ENCODE data around the gene ACTC1. TPM values are rescaled to one million over a fixed set of nuclear protein-coding genes. Genes with fewer than 3 reads are reported as not detected.

Gene ACTC1
- total RNA-seq, 2 donors from 2014 or later, result 1.6 to 2.1 TPM

- no peak for DNase-seq
- H3K27ac ChIP-seq, result no peak overlapping the region
- H3K4me1 ChIP-seq, result peaks cover 4% of the 10 kb centered on the region
- intact Hi-C loops (cut with DNase I), result no loop called here
- no peak overlapping the region for H3K4me3 ChIP-seq
- WGBS, 2 donors, result 94 to 96% methylated on average over 1 of the region's 1 CpG
- H3K27me3 ChIP-seq, result no peaks in the 10 kb centered on the region
- TF ChIP-seq CTCF (IDR thresholded peaks at IDR 0.05) (no peak), POLR2A (IDR thresholded peaks at IDR 0.05) (no peak)
- ATAC-seq, result no peak
- H3K36me3 ChIP-seq (replicated peaks in 1 of 2; ENCODE audit: insufficient read depth in 1 of 2, low read depth in 2 of 2), result no peaks in the 10 kb centered on the region
- H3K9me3 ChIP-seq, result no peaks in the 10 kb centered on the region
These were observed 7.0 kb upstream of the ACTC1 start for GRCh38 chr15:34802371-34802770.

DNA sequence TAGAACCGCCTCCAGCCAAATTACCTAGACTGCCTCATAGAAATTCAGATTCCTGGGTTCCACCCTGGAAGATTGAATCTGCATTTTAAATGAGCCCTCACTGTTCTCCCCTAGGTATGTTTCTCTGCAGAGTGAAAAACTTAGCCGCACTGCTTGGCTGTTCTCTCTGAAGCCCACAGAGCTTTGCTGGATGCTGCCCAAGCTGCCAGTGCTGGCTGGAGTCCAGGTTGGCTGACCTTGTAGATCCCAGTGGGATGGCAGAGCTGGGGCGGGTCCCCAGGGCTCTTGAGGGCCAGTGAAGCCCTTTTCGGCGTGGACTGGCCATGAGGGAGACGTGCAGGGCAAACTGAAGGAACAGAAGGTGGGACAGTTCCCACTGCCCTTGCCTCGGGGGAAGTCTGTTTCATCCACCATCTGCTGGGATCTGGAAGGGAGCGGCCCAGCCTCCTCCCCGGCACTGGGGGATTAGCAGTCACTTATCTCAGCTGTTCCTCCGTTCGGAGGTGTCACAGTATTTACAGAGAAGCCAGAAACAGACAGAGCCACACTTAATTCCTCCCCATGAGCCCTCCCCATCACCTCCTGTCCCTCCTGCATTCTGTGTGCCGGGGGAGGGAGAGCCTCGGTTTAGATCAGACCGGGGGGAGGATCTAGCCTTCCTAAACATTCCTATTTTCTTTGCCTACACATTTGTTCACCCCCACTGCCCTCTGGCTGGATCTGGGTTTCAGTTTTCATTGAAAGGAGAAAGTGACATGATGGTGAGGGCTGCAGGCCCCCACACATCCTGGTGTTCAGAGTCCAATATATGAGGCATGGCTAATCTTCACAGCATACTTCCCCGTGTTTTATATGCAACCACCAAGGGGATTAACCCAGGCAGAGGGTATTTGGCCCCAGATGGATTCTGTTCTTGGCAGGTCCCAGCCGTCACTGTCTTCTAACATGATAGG, 4.1 kb upstream of the ACTC1 start:
- 32 to 36% methylated on average over 14 to 16 of the region's 16 CpGs for WGBS, 2 donors
- no peak for ATAC-seq
- H3K9me3 ChIP-seq, result no peaks in the 10 kb centered on the region
- no peak overlapping the region for H3K4me3 ChIP-seq
- TF ChIP-seq POLR2A (IDR thresholded peaks at IDR 0.05) (no peak), CTCF (IDR thresholded peaks at IDR 0.05) (no peak)
- intact Hi-C loops (cut with DNase I), result no loop called here
- H3K36me3 ChIP-seq (replicated peaks in 1 of 2; ENCODE audit: insufficient read depth in 1 of 2, low read depth in 2 of 2), result no peaks in the 10 kb centered on the region
- DNase-seq, result peak; percentile 58 to 83 (median 68)
- H3K27ac ChIP-seq, result no peak overlapping the region
- no peaks in the 10 kb centered on the region for H3K27me3 ChIP-seq
- peaks cover 17% of the 10 kb centered on the region for H3K4me1 ChIP-seq

- no peaks in the 10 kb centered on the region for H3K27me3 ChIP-seq
- H3K4me1 ChIP-seq, result peaks cover 18% of the 10 kb centered on the region
- no peak overlapping the region for H3K4me3 ChIP-seq
- no peak overlapping the region for H3K27ac ChIP-seq
- ATAC-seq, result no peak
- no peak for DNase-seq
- intact Hi-C loops (cut with DNase I), result no loop called here
- TF ChIP-seq POLR2A (IDR thresholded peaks at IDR 0.05), result no peak
- no peak for TF ChIP-seq CTCF (IDR thresholded peaks at IDR 0.05)
- WGBS, 2 donors, result 54 to 62% methylated on average over 5 of the region's 5 CpGs
- no peaks in the 10 kb centered on the region for H3K9me3 ChIP-seq
- H3K36me3 ChIP-seq (replicated peaks in 1 of 2; ENCODE audit: insufficient read depth in 1 of 2, low read depth in 2 of 2), result no peaks in the 10 kb centered on the region
These were observed 1.6 kb upstream of the ACTC1 start for GRCh38 chr15:34796847-34797435.

- Histone ChIP-seq H3K36me3 (replicated peaks in 1 of 2; ENCODE audit: insufficient read depth in 1 of 2, low read depth in 2 of 2) (no peaks in the 10 kb centered on the region), H3K4me3 (no peak overlapping the region), H3K4me1 (peaks cover 18% of the 10 kb centered on the region), H3K27ac (no peak overlapping the region), H3K9me3 (no peaks in the 10 kb centered on the region), H3K27me3 (no peaks in the 10 kb centered on the region)
- no peak for ATAC-seq
- WGBS, 2 donors, result 30 to 31% methylated on average over 22 to 32 of the region's 33 CpGs
- DNase-seq, result no peak
- intact Hi-C loops (cut with DNase I), result no loop called here
- TF ChIP-seq POLR2A (IDR thresholded peaks at IDR 0.05), result no peak
- TF ChIP-seq CTCF (IDR thresholded peaks at IDR 0.05), result no peak
These were observed 651 bp downstream of the ACTC1 start for GRCh38 chr15:34794590-34795206.

Data from body of pancreas (tissue), 4 donors.